CD4-positive, alpha-beta T cell (primary cell): Measurements from ENCODE around the gene CDHR3. TPM values are rescaled to one million over a fixed set of nuclear protein-coding genes. Genes with fewer than 3 reads are reported as not detected.

Experiments
- ATAC-seq: fragments of 200-7000 bp; cut with Tn5 transposase; one replicate; pipeline ENCODE4 v1.10.0; 2022; ENCODE audit warnings: mild to moderate bottlenecking; ENCODE audit not compliant: poor library complexity
- CTCF ChIA-PET: fragments of 350-600 bp; sonication (Branson Sonifier 250); formaldehyde crosslinking; loops from one replicate; lab custom pipeline; 2021; ENCODE audit warnings: antibody characterized with exemption, inconsistent platforms; lab: Charles Lee
- POLR2A ChIA-PET: fragments of 350-600 bp; sonication (Branson Sonifier 250); formaldehyde crosslinking; loops from one replicate; lab custom pipeline; 2021; ENCODE audit warnings: antibody characterized with exemption, inconsistent platforms; lab: Charles Lee
- DNase-seq, 14 experiments: peaks; one replicate each; pipeline ENCODE4 v3.0.0-alpha.2; 2013 to 2020; ENCODE audit warnings: mixed read lengths in 2 of 14
- H3K27ac ChIP-seq, 2 donors: one replicate each; pipeline versions ENCODE4 v1.5.1 to v1.7.0; 2013; ENCODE audit warnings: low read length in 2 of 2, low read depth in 1 of 2, mild to moderate bottlenecking in 1 of 2
- H3K27me3 ChIP-seq, 2 experiments: 1 replicate in 1 of 2; 2 replicates in 1 of 2; pipeline versions ENCODE4 v1.6.1 to v1.7.0; 2013; ENCODE audit warnings: low read length in 2 of 2, control low read depth in 1 of 2, mild to moderate bottlenecking in 1 of 2, moderate library complexity in 1 of 2; ENCODE audit not compliant: insufficient read depth in 2 of 2, control insufficient read depth in 1 of 2
- H3K36me3 ChIP-seq: one replicate; pipeline ENCODE4 v1.6.1; 2013; ENCODE audit warnings: low read length, control low read depth; ENCODE audit not compliant: insufficient read depth
- H3K4me1 ChIP-seq: one replicate; pipeline ENCODE4 v1.6.1; 2013; ENCODE audit warnings: low read length, control low read depth; ENCODE audit not compliant: insufficient read depth
- H3K4me3 ChIP-seq: one replicate; pipeline ENCODE4 v1.5.1; 2013; ENCODE audit warnings: mild to moderate bottlenecking, low read length, moderate library complexity
- H3K9me3 ChIP-seq, 2 experiments: 1 replicate in 1 of 2; 2 replicates in 1 of 2; pipeline versions ENCODE4 v1.6.1 to v1.7.0; 2013; ENCODE audit warnings: low read length in 2 of 2, mild to moderate bottlenecking in 2 of 2, control low read depth in 1 of 2, moderate library complexity in 1 of 2; ENCODE audit not compliant: control insufficient read depth in 1 of 2, insufficient read depth in 1 of 2
- H3K27ac Mint-ChIP-seq: one replicate; pipeline ENCODE4 v1.8.0; 2020; ENCODE audit warnings: mixed read lengths
- H3K27me3 Mint-ChIP-seq: one replicate; pipeline ENCODE4 v1.8.0; 2021; ENCODE audit warnings: mixed read lengths
- H3K36me3 Mint-ChIP-seq: one replicate; pipeline ENCODE4 v1.8.0; 2021; ENCODE audit warnings: low read depth, mixed read lengths
- H3K4me1 Mint-ChIP-seq: one replicate; pipeline ENCODE4 v1.8.0; 2021; ENCODE audit warnings: low read depth, mixed read lengths
- H3K4me3 Mint-ChIP-seq: one replicate; pipeline ENCODE4 v1.8.0; 2020; ENCODE audit warnings: mild to moderate bottlenecking, mixed read lengths
- H3K9me3 Mint-ChIP-seq: one replicate; pipeline ENCODE4 v1.8.0; 2020; ENCODE audit warnings: mixed read lengths
- intact Hi-C, 2 experiments: fragments of 100-400 bp; cut with DNase I in 1 of 2; cut with micrococcal nuclease in 1 of 2; formaldehyde crosslinking; loops; one replicate each; pipeline versions ENCODE4 v1.15.1 to v1.9.0; 2023 to 2025; cut with DNase I, micrococcal nuclease
- total RNA-seq, 174 experiments: library from RNA in 2 of 174; stranded (reverse) in 2 of 174; gene quantifications; one replicate each; pipeline ENCODE4 v1.2.3 and lab custom pipeline; 2021 to 2026
- TF ChIP-seq, protein P1 (sequence below): fragments of 200-600 bp; IDR thresholded peaks from one replicate; pipeline ENCODE4 v1.8.0; 2022; ENCODE audit warnings: antibody characterized with exemption, mild to moderate bottlenecking

The CDHR3 gene
- total RNA-seq, 2 experiments from 2014 or later = 10.3 to 12.2 TPM

DNA sequence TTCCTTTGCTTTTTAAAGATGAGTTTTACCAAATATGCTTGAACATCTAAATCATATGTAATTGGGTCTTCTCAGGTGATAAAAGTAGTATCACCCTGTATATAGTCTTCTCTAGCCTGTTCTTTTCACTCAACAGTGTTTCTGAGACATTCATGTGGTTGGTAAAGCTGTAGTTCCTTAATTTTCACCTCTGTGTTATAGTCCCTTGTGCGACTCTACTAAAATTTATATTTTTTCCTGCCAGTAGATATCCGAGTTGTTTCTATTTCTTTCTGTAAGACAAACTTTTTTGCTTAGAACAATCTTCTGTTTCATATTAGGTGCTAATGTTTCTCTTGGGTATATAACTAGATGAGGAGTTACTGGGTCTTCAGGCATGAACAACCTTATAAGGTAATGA is 113.5 kb downstream of the CDHR3 start:
- ATAC-seq = no peak
- no peak for DNase-seq
- Histone ChIP-seq H3K27me3 (no peaks in the 10 kb centered on the region), H3K36me3 (no peaks in the 10 kb centered on the region), H3K4me3 (no peak overlapping the region), H3K27ac (no peak overlapping the region), H3K4me1 (peaks cover 26% of the 10 kb centered on the region), H3K9me3 (no peaks in the 10 kb centered on the region)
- Mint-ChIP-seq H3K27ac (peak overlapping the region; percentile 49), H3K27me3 (no peaks in the 10 kb centered on the region), H3K4me3 (no peak overlapping the region), H3K4me1 (peaks cover 68% of the 10 kb centered on the region), H3K36me3 (no peaks in the 10 kb centered on the region), H3K9me3 (no peaks in the 10 kb centered on the region)
- POLR2A ChIA-PET = no interaction called here
- TF ChIP-seq, protein P1, sequence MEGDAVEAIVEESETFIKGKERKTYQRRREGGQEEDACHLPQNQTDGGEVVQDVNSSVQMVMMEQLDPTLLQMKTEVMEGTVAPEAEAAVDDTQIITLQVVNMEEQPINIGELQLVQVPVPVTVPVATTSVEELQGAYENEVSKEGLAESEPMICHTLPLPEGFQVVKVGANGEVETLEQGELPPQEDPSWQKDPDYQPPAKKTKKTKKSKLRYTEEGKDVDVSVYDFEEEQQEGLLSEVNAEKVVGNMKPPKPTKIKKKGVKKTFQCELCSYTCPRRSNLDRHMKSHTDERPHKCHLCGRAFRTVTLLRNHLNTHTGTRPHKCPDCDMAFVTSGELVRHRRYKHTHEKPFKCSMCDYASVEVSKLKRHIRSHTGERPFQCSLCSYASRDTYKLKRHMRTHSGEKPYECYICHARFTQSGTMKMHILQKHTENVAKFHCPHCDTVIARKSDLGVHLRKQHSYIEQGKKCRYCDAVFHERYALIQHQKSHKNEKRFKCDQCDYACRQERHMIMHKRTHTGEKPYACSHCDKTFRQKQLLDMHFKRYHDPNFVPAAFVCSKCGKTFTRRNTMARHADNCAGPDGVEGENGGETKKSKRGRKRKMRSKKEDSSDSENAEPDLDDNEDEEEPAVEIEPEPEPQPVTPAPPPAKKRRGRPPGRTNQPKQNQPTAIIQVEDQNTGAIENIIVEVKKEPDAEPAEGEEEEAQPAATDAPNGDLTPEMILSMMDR = no peak
- intact Hi-C loops = no loop called here
- CTCF ChIA-PET = no interaction called here

DNA sequence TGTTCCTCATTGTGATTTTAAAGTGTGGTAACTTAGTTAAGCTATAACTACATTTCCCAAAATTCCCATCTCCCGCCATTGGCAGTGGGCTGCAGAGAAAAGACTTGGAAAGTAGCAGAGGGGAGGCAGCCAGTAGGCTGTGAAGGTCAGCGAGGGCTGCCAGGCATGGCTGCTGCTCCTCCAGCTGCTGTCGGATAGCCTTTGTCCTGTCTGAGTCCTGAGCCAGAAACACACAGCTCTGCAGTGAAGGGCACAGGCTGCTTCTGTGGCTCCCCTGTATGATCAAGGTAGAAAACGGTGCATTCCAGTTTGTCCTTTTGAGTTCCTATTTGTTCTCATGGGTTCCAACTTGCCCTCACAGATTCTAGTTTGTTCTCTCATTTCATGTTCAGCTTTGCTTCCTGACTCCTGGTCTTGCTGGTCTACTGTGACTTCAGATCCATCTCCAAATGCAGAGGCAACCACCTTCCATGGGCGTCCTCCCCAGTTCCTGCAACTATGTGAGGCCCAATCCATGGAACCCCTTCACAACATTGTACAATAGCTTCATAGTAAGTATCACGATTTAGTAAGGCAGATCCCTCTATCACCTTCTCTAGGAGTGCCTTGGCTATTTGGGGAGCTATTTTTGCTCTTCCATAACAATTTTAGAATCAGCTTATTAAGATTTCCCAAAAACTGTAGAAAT is 117.4 kb downstream of the CDHR3 start:
- no peak for DNase-seq
- no peaks in the 10 kb centered on the region for H3K4me1 ChIP-seq
- intact Hi-C loops = no loop called here
- no peak overlapping the region for H3K4me3 ChIP-seq
- TF ChIP-seq, protein P1 = no peak
- CTCF ChIA-PET = interaction anchor here (1.3 to 2.3 kb wide), 2 partner anchors 9 to 73 kb away, joined by 4 to 5 read pairs; no protein-coding TSS in a partner anchor
- no peaks in the 10 kb centered on the region for H3K27me3 ChIP-seq
- Mint-ChIP-seq H3K4me3 (no peak overlapping the region), H3K27ac (no peak overlapping the region), H3K36me3 (no peaks in the 10 kb centered on the region), H3K27me3 (no peaks in the 10 kb centered on the region), H3K4me1 (peaks cover 36% of the 10 kb centered on the region), H3K9me3 (no peaks in the 10 kb centered on the region)
- H3K36me3 ChIP-seq = no peaks in the 10 kb centered on the region
- ATAC-seq = no peak
- no peak overlapping the region for H3K27ac ChIP-seq
- POLR2A ChIA-PET = interaction anchor here (1.0 to 2.6 kb wide), 3 partner anchors 9 to 31 kb away, joined by 3 to 12 read pairs (median 8); partner anchors contain the start of gene SYPL1
- H3K9me3 ChIP-seq = no peaks in the 10 kb centered on the region

DNA sequence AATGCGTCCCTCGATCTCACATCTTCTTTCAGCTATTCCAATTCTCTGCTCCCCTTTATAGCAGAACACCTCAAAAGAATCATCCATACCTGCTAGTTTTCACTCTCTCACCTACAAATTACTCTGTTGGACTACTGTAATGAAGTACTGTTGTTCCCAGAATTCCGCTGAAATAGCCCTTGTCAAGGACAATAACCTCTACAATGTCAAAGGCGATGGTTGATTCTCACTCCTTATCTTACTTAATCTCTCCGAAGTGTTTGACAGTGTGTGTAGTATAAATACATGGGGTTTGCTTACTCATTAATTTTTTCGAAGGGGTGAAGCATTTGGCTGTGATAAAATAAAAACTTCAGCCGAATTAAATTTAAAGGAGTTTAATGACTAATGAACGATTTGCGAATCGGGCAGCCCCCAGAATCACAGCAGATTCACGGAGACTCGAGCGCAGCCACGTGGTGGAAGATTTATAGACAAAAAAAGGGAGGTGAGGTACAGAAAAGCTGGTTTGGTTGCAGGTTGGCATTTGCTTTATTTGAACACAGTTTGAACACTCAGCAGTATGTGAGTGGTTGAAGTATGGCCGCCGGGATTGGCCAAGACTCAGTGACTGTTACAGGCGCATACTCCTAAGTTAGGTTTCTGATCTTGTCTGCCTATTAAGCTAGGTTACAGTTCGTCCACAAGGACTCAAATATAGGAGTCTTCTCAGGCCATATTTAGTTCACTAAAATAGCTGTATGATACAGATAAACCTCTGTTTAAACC is 119.2 kb downstream of the CDHR3 start:
- H3K27me3 ChIP-seq = no peaks in the 10 kb centered on the region
- no peaks in the 10 kb centered on the region for H3K4me1 ChIP-seq
- H3K27ac Mint-ChIP-seq = no peak overlapping the region
- ChIA-PET POLR2A (interaction anchor here (2.6 kb wide), 1 partner anchor 30 kb away, joined by 12 read pairs; the partner anchor contains the start of gene SYPL1), CTCF (interaction anchor here (1.5 kb wide), 1 partner anchor 10 kb away, joined by 4 read pairs; no protein-coding TSS in a partner anchor)
- H3K36me3 ChIP-seq = no peaks in the 10 kb centered on the region
- DNase-seq (no peak), ATAC-seq (no peak)
- intact Hi-C loops = no loop called here
- no peak overlapping the region for H3K4me3 ChIP-seq
- H3K27me3 Mint-ChIP-seq = no peaks in the 10 kb centered on the region
- TF ChIP-seq, protein P1 = no peak
- no peaks in the 10 kb centered on the region for H3K9me3 Mint-ChIP-seq
- H3K4me1 Mint-ChIP-seq = peaks cover 22% of the 10 kb centered on the region
- H3K9me3 ChIP-seq = no peaks in the 10 kb centered on the region
- H3K4me3 Mint-ChIP-seq = no peak overlapping the region
- H3K36me3 Mint-ChIP-seq = no peaks in the 10 kb centered on the region
- H3K27ac ChIP-seq = no peak overlapping the region

Other genes starting within 250 kb of the CDHR3 start
- 10 to 100 TPM; 27.3 to 29.2 TPM for gene ATXN7L1, start 86.7 kb upstream of the CDHR3 start, total RNA-seq
- gene SYPL1, start 149.0 kb downstream of the CDHR3 start, total RNA-seq = 10 to 100 TPM; 51.2 to 53.1 TPM